ENCODE results near the gene CLEC2B. TPM values are rescaled to one million over a fixed set of nuclear protein-coding genes. Genes with fewer than 3 reads are reported as not detected.

Gene CLEC2B
- total RNA-seq, 1 experiment from 2014 or later, result not detected

DNA sequence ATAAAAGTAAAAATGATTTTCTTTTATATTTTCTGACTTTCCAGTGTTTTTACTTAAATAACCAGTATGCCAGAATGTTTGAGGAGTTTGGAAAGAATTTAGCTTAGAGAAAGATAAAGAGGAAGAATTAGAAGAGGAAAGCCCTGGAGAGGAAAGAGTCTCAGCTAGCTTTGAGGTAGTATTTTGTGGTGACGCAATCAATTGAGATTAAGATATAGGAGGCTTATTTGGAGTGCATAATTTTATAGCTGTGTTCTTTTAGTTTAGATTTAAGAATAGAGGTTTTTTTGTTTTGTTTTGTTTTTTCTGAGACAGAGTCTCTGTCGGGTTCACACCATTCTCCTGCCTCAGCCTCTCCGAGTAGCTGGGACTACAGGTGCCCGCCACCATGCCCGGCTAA lies 18.1 kb downstream of the CLEC2B start:
- DNase-seq (no peak), ATAC-seq (no peak)
- H2AFZ ChIP-seq (ENCODE audit: low read length), result no peak overlapping the region
- peaks cover 30% of the 10 kb centered on the region for H3K27me3 ChIP-seq (ENCODE audit: low read length)
- H4K20me1 ChIP-seq (ENCODE audit: low read length), result no peaks in the 10 kb centered on the region
- no peaks in the 10 kb centered on the region for H3F3A ChIP-seq (ENCODE audit: low read length, unreplicated experiment)
- peaks cover 6% of the 10 kb centered on the region; the same call in 1 of the 2 replicates for H3K4me1 ChIP-seq (ENCODE audit: insufficient read depth, low read length)
- ChIA-PET POLR2A (ENCODE audit: unreplicated experiment) (no interaction called here), CTCF (no interaction called here)
- TF ChIP-seq EZH2phosphoT487 (IDR thresholded peaks at IDR 0.05; ENCODE audit: borderline replicate concordance, low read length) (no peak), EZH2 (IDR thresholded peaks at IDR 0.05; ENCODE audit: low read length, unreplicated experiment) (no peak), CTCF (conservative IDR thresholded peaks at IDR 0.05; ENCODE audit: low read depth, low read length) (no peak)
- H3K27ac ChIP-seq (ENCODE audit: low read length), result no peak overlapping the region
- no peak overlapping the region for H3K9ac ChIP-seq (ENCODE audit: low read length)
- no peak overlapping the region for H3K4me3 ChIP-seq (ENCODE audit: low read length)
- no peaks in the 10 kb centered on the region for H3K9me3 ChIP-seq (ENCODE audit: low read length)
- H3K9me2 ChIP-seq (replicated peaks; ENCODE audit: low read length), result no peaks in the 10 kb centered on the region
- H3K4me2 ChIP-seq (ENCODE audit: low read length), result no peak overlapping the region
- no peaks in the 10 kb centered on the region for H3K79me2 ChIP-seq (ENCODE audit: low read length)
- H3K36me3 ChIP-seq (ENCODE audit: low read depth, low read length), result no peaks in the 10 kb centered on the region
- intact Hi-C loops (cut with micrococcal nuclease), result no loop called here
- no TSS peak for BruUV-seq (replicated peaks)

DNA sequence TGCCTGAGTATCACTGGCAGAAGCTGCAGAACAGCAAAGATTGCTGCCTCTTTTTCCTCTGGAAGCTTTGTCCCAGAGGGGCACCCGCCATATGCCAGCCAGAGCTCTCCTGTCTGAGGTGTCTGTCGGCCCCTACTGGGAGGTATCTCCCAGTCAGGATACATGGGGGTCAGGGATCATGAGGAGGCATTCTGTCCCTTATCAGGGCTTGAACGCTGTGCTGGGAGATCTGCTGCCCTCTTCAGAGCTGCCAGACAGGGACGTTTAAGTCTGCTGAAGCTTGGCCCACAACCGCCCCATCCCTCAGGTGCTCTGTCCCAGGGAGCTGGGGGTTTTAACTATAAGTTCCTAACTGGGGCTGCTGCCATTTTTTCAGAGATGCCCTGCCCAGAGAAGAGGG lies 20.3 kb downstream of the CLEC2B start:
- intact Hi-C loops (cut with micrococcal nuclease), result no loop called here
- TF ChIP-seq EZH2phosphoT487 (IDR thresholded peaks at IDR 0.05; ENCODE audit: borderline replicate concordance, low read length), result no peak
- no peak for TF ChIP-seq EZH2 (IDR thresholded peaks at IDR 0.05; ENCODE audit: low read length, unreplicated experiment)
- no peak for TF ChIP-seq CTCF (conservative IDR thresholded peaks at IDR 0.05; ENCODE audit: low read depth, low read length)
- no TSS peak for BruUV-seq (replicated peaks)
- H3K4me2 ChIP-seq (ENCODE audit: low read length), result no peak overlapping the region
- H3K9ac ChIP-seq (ENCODE audit: low read length), result no peak overlapping the region
- no peaks in the 10 kb centered on the region for H3F3A ChIP-seq (ENCODE audit: low read length, unreplicated experiment)
- ATAC-seq (no peak), DNase-seq (no peak)
- ChIA-PET CTCF (no interaction called here), POLR2A (ENCODE audit: unreplicated experiment) (no interaction called here)
- no peaks in the 10 kb centered on the region for H3K9me2 ChIP-seq (replicated peaks; ENCODE audit: low read length)
- H3K27me3 ChIP-seq (ENCODE audit: low read length), result peaks cover 23% of the 10 kb centered on the region
- no peaks in the 10 kb centered on the region for H3K36me3 ChIP-seq (ENCODE audit: low read depth, low read length)
- H3K79me2 ChIP-seq (ENCODE audit: low read length), result no peaks in the 10 kb centered on the region
- no peaks in the 10 kb centered on the region for H4K20me1 ChIP-seq (ENCODE audit: low read length)
- H3K27ac ChIP-seq (ENCODE audit: low read length), result no peak overlapping the region
- no peaks in the 10 kb centered on the region for H3K9me3 ChIP-seq (ENCODE audit: low read length)
- peaks cover 6% of the 10 kb centered on the region; the same call in 1 of the 2 replicates for H3K4me1 ChIP-seq (ENCODE audit: insufficient read depth, low read length)
- H3K4me3 ChIP-seq (ENCODE audit: low read length), result no peak overlapping the region
- H2AFZ ChIP-seq (ENCODE audit: low read length), result no peak overlapping the region

GRCh38 chr12:9843407-9843806 lies 25.7 kb downstream of the CLEC2B start:
- Histone ChIP-seq H3K4me3 (ENCODE audit: low read length) (no peak overlapping the region), H3K9me3 (ENCODE audit: low read length) (no peaks in the 10 kb centered on the region), H3K36me3 (ENCODE audit: low read depth, low read length) (no peaks in the 10 kb centered on the region), H3K27me3 (ENCODE audit: low read length) (peaks cover 30% of the 10 kb centered on the region), H3F3A (ENCODE audit: low read length, unreplicated experiment) (no peaks in the 10 kb centered on the region), H4K20me1 (ENCODE audit: low read length) (no peaks in the 10 kb centered on the region), H3K79me2 (ENCODE audit: low read length) (no peaks in the 10 kb centered on the region), H3K9ac (ENCODE audit: low read length) (no peak overlapping the region), H3K9me2 (replicated peaks; ENCODE audit: low read length) (no peaks in the 10 kb centered on the region), H3K27ac (ENCODE audit: low read length) (no peak overlapping the region), H3K4me2 (ENCODE audit: low read length) (no peak overlapping the region), H2AFZ (ENCODE audit: low read length) (no peak overlapping the region), H3K4me1 (ENCODE audit: insufficient read depth, low read length) (no peaks in the 10 kb centered on the region)
- POLR2A ChIA-PET (ENCODE audit: unreplicated experiment), result no interaction called here
- CTCF ChIA-PET, result no interaction called here
- intact Hi-C loops (cut with micrococcal nuclease), result no loop called here
- ATAC-seq (no peak), DNase-seq (no peak)
- no TSS peak for BruUV-seq (replicated peaks)
- TF ChIP-seq EZH2 (IDR thresholded peaks at IDR 0.05; ENCODE audit: low read length, unreplicated experiment) (no peak), CTCF (conservative IDR thresholded peaks at IDR 0.05; ENCODE audit: low read depth, low read length) (no peak), EZH2phosphoT487 (IDR thresholded peaks at IDR 0.05; ENCODE audit: borderline replicate concordance, low read length) (no peak)
